SK-N-DZ (cell line): ENCODE measurements around the gene SUGP2.

Experiments used
- DNase-seq: peaks from one replicate; pipeline ENCODE4 v3.0.0-alpha.2; 2015; ENCODE audit warnings: low spot score

The SUGP2 gene

GRCh38 chr19:18992696-18993095 lies 40.6 kb downstream of the SUGP2 start:
- DNase-seq, result no peak

DNA sequence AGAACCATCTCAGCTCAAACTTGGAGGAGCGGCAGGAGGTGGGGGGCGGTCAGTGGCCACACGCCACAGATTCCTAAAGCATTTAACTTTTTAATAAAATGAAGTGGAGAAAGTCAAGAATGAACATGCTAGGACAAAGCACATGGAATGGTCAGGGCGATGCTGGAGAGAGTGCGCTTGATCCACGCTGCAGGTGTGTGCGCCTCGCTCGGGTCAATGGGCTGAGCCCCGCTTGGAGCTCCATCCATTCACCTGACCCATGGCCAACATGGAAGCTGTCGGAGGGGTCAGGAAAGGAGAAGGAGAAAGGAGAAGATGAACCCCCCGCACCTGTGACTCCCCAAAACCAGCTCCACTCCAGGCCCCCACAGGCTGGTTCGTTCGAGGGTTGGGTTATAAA lies 41.8 kb downstream of the SUGP2 start:
- DNase-seq, result no peak

DNA sequence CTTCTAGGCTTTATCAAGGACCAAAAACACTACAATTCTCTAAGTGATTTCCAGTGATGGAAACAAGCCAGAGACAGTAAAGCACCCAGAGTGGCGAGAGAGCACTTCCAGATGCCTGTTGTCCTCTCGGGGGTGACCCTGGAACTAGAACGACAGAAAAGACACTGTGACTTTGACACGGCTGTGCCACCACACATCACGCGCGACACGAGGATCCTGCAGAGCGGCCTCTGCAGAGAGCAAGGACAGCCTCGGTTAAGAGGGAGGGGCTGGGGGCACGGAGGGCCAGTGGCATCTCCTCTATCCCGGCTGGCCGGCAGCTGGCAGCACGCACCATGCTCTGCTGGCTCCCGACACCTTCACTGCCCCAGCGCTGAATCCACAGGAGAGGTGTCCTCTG lies 42.3 kb downstream of the SUGP2 start:
- no peak for DNase-seq

- DNase-seq, result no peak
Measured at GRCh38 chr19:18990128-18990708, 43.1 kb downstream of the SUGP2 start.

DNA sequence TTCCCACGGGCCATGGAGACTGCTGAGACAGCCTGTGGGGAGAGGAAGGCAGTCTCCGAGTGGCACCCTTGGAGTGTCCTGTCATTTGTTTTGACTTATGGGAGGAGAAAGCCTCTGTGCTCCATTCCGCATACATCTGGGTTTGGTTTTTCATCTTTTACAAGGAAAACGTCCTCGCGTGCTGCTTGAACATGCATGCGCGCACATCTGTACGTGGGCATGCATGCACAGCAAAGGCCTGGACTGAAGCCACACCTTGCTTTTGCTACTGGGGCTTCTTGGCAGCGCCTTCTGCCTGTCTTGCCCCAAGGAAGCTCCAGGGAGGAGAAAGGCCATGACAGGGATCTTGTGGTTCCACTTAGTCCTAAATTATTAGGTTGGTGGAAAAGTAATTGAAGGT lies 44.0 kb downstream of the SUGP2 start:
- no peak for DNase-seq

DNA sequence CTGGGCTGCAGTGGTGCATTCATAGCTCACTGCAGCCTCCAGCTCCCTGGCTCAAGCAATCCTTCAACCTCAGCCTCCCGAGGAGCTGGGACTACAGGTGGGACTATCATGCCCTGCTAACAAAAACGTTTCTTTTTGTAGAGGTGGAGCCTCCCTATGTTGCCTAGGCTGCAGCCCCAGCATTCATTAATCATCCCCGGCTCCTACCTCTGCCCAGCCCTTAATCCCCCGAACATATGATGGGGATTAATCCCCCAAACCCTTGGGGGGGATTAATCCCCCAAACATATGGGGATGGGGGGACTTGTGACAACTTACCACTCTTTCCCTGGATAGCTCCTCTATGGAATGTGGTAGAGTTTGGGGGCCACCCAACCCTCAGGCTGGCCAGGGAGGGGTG lies 45.9 kb downstream of the SUGP2 start:
- no peak for DNase-seq

- no peak for DNase-seq
Measured at GRCh38 chr19:18985257-18985656, 48.1 kb downstream of the SUGP2 start.

DNA sequence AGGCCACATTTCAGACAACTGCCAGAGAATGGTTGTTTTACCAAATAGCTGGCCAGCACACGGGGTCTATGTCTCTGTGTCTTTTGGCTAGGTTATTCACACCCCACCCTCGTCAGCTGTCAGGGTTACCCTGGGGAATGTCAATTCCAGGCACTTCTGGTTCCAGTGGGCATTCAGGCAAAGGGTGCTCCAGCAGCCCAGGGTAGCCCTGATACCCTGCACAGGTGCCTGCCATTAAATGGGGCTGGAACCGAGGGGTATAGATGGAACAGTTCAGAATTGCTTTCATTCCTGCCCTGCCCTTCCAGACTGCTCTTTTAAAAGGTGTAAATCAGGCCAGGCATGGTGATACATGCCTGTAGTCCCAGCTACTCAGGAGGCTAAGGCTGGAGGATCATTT lies 49.1 kb downstream of the SUGP2 start:
- no peak for DNase-seq

DNA sequence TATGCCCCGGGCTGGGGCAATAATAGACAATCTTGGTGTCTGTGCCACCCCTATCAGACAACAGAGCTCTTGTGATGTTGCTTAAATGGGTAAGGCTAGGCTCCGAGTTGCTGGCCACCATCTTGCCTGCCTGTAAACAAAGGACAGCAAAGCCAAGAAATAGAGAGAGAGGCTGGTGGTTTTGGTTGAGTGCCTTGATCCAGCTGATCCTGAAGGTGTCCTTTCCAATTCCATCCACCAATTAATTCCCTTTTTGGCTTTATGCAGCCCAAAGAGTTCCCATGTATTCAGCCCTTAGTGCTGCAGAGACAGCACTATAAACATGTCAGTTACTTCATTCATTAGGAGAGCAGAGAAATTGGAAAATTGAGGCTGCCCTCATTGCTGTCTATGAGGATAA lies 50.6 kb downstream of the SUGP2 start:
- no peak for DNase-seq

- DNase-seq, result no peak
Measured at GRCh38 chr19:18980432-18981020, 52.8 kb downstream of the SUGP2 start.

DNA sequence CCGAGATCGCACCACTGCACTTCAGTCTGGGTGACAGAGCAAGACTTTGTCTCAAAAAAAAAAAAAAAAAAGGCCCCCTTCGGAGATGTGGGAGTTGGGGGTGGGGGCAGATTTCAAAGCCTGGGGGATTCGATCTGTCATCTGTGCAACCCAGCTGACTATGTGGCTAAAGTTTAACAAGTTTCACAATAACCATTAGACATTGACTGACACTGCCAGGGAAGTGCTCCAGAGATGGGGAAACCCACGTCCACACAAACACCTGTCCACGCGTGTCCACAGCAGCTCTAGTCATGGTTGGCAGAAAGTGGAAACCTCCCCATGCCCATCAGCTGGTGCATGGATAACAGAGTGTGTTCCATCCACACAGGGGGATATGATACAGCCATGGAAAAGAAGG lies 54.7 kb downstream of the SUGP2 start:
- DNase-seq, result no peak

GRCh38 chr19:18975869-18976268 lies 57.4 kb downstream of the SUGP2 start:
- no peak for DNase-seq

- DNase-seq, result no peak
Measured at GRCh38 chr19:18975011-18975410, 58.3 kb downstream of the SUGP2 start.

GRCh38 chr19:18972851-18973250 lies 60.5 kb downstream of the SUGP2 start:
- no peak for DNase-seq

DNA sequence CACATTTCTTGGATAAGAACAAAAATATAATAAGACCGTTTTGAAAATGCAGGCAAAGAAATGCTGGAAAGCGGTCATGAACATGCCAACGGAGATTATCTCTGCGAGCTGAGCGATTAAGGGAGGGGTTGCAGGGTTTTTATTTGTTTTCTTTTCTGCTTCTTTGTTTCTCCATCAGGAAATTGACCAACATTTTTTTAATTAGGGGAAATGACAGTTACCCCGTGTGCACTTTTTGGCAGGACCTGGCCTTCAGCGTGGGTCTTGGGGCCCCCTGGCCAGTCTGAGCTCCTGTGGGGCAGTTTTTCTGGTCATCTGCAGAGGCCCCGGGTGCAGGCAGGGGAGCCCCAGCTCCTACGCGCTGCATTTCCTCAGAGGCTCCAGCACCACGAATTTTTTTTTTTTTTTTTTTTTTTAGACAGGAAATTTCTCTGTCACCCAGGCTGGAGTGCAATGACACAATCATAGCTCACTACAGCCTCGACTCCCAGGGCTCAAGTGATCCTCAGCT lies 61.0 kb downstream of the SUGP2 start:
- no peak for DNase-seq

DNA sequence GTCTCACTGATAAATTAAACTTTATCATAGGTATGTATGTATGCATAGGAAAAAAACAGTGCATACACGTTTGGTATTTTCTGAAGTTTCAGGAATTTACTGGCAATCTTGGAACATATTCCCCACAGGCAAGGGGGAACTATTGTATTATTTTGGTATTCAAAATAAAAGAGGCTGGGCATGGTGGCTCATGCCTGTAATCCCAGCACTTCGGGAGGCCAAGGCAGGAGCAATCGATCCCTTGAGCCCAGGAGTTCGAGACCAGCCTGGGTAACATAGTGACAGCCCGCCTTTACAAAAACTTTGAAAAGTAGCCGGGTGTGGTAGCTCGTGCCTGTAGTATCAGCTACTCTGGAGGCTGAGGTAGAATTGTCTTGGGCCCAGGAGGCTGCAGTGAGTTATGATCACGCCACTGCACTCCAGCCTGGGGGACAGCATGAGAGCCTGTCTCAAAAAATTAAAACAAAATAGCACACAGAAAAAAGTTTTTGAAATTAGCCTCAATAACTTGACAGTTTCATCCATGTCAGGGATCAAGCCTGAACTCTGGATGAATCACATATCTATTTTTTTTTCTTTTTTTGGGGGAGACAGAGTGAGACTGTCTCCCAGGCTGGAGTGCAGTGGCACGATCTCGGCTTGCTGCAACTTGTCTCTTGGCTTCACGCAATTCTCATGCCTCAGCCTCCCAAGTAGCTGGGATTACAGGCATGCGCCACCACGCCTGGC lies 63.2 kb downstream of the SUGP2 start:
- DNase-seq, result no peak

- DNase-seq, result no peak
Measured at GRCh38 chr19:18967358-18968146, 65.8 kb downstream of the SUGP2 start.

- no peak for DNase-seq
Measured at GRCh38 chr19:18966307-18966706, 67.0 kb downstream of the SUGP2 start.

- no peak for DNase-seq
Measured at GRCh38 chr19:18964121-18964520, 69.2 kb downstream of the SUGP2 start.

DNA sequence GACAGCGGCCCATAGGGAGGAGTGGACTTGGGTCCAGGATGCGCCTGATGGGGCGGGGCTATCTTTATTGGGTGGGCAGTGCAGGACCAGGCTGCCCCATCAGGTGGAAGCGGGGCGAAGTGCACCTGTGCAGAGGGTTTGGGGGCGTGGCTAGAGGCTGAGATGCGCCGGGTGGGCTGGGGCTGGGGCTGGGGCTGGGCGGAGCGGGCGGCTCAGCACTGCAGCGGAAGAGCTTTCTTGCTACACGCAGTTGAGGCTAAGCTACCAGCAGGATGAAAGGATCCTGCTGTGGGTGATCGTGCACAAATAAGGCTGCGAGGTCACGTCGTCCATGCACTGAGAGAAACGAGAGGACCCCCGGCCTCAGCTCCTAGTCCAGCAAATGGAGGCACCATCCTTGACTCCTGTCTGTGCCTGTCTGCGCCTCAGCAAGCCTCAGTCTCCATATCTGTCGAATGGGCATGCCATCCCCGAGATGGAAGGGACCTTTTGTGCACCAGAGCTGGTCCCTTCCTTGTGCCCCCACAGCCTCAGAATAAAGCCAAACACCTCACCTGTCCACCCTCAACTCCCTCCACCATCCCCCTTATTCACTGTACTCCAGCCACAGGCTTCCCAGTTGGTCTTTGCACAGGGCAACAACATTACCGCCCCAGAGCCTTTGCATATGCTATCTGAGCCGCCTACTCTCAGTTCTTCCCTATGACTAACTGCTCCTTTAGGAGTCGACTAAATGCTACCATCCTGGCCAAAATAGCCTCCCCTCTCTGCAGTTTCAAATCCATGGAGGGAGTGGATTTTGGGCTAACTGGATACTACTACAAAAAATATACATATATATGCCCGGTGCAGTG lies 71.3 kb downstream of the SUGP2 start:
- no peak for DNase-seq

DNA sequence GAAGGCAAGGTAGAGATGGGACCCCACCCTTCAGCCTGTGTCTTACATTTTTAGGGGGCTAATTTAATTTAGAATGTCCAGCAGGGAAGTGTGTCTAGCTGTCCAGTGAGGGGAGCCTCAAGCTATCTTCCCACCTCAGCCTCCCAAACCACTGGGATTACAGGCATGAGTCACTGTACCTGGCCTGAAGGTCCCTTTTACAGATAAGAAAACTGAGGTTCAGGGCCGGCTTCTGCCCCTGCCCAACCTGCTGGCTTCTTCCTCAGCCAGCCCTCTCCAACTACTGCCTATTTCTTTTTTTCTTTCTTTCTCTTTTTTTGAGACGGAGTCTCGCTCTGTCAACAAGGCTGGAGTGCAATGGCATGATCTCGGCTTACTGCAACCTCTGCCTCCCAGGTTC lies 72.9 kb downstream of the SUGP2 start:
- DNase-seq, result no peak
